PC-3 (cell line): ENCODE data around the gene MTMR11.

Experiments
- EZH2 ChIP-seq: fragments of 300-600 bp; sonication (generic); IDR thresholded peaks from one replicate; pipeline ENCODE4 v1.6.1; 2017; ENCODE audit warnings: antibody characterized with exemption, mild to moderate bottlenecking, low read length; ENCODE audit not compliant: unreplicated experiment
- EZH2phosphoT487 ChIP-seq: fragments of 300-600 bp; sonication (generic); IDR thresholded peaks from 2 replicates; pipeline ENCODE4 v1.6.1; 2018; ENCODE audit warnings: mild to moderate bottlenecking, antibody characterized with exemption, low read length, borderline replicate concordance

- TF ChIP-seq EZH2 (no peak), EZH2phosphoT487 (no peak)
Observed at GRCh38 chr1:149886396-149887195, 50.1 kb downstream of the MTMR11 start.
